Measurements from ENCODE around the gene PTGES3L. TPM values are rescaled to one million over a fixed set of nuclear protein-coding genes. Genes with fewer than 3 reads are reported as not detected.
"Not testable (repeated sequence)": the region's sequence is repeated elsewhere in the genome, so short reads cannot be mapped to it uniquely, and the experiment has no call there.

PTGES3L gene
- total and polyA plus RNA-seq, 8 donors: 0.12 to 1.0 (median 0.29) TPM

GRCh38 chr17:42997984-42998938 is 18.4 kb upstream of the PTGES3L start, which contains the start of gene RPL27:
Gene RPL27 (plus strand): TSS chr17:42998419. CDS start chr17:42998751, 332 bp downstream.
- WGBS, 2 donors: 0 to 1% methylated on average over 49 of the region's 49 CpGs
- Histone ChIP-seq H3K4me1 (peaks cover 11 to 18% (median 14%) of the 10 kb centered on the region in 3 donors), H3K36me3 (peaks cover 0 to 32% (median 17%) of the 10 kb centered on the region in 3 donors), H3K27ac (peak within 1 kb of the TSS; percentile 86 to 91 (median 88)), H3K9me3 (no peaks in the 10 kb centered on the region), H3K4me3 (peak within 1 kb of the TSS; percentile 66 to 84 (median 78)), H3K27me3 (no peaks in the 10 kb centered on the region)
- ATAC-seq (peak; percentile 94 to 97 (median 96)), FAIRE-seq (peak; percentile 97), DNase-seq (peak; percentile 90 to 99 (median 98))
- peak; percentile 83 to 91 (median 88) for TF ChIP-seq CTCF (IDR thresholded peaks at IDR 0.05)
- intact Hi-C loops (cut with DNase I): no loop called here

GRCh38 chr17:42997390-42997983 is 17.6 kb upstream of the PTGES3L start:
- WGBS, 2 donors: 4 to 9% methylated on average over 5 of the region's 5 CpGs
- no peak for TF ChIP-seq CTCF (IDR thresholded peaks at IDR 0.05)
- DNase-seq: no peak
- no peak for FAIRE-seq
- Histone ChIP-seq H3K9me3 (no peaks in the 10 kb centered on the region), H3K4me3 (peak overlapping the region in 2 of 4 donors; percentile 12 to 75), H3K27me3 (no peaks in the 10 kb centered on the region), H3K4me1 (peaks cover 11 to 18% (median 14%) of the 10 kb centered on the region in 3 donors), H3K27ac (peak overlapping the region; percentile 19 to 91 (median 72)), H3K36me3 (peaks cover 0 to 28% (median 11%) of the 10 kb centered on the region in 3 donors)
- intact Hi-C loops (cut with DNase I): no loop called here
- ATAC-seq: peak in 2 of 4 donors; percentile 2

GRCh38 chr17:42993913-42994312 is 14.0 kb upstream of the PTGES3L start:
- DNase-seq: peak in 1 of 6 donors; percentile 2
- intact Hi-C loops (cut with DNase I): not testable (repeated sequence)
- H3K36me3 ChIP-seq: peaks cover 7 to 35% (median 8%) of the 10 kb centered on the region in 3 donors

GRCh38 chr17:42992872-42993271 is 13.0 kb upstream of the PTGES3L start:
- Histone ChIP-seq H3K4me3 (no peak overlapping the region), H3K27me3 (no peaks in the 10 kb centered on the region), H3K36me3 (peaks cover 8 to 44% (median 16%) of the 10 kb centered on the region in 3 donors), H3K9me3 (no peaks in the 10 kb centered on the region), H3K4me1 (peaks cover 5 to 7% (median 5%) of the 10 kb centered on the region in 3 donors), H3K27ac (no peak overlapping the region)
- intact Hi-C loops (cut with DNase I): no loop called here
- ATAC-seq (no peak), DNase-seq (no peak), FAIRE-seq (no peak)
- 68 to 75% methylated on average over 5 of the region's 5 CpGs for WGBS, 2 donors
- no peak for TF ChIP-seq CTCF (IDR thresholded peaks at IDR 0.05)

More at GRCh38 chr17:42993913-42994312, 14.0 kb upstream of the PTGES3L start:
- not testable (repeated sequence) for H3K4me3 ChIP-seq, FAIRE-seq, H3K27ac ChIP-seq, H3K9me3 ChIP-seq, ATAC-seq, H3K27me3 ChIP-seq, H3K4me1 ChIP-seq
- WGBS, 2 donors: 83 to 84% methylated on average over 10 of the region's 10 CpGs

- ATAC-seq (no peak), FAIRE-seq (no peak), DNase-seq (no peak)
- H3K4me1 ChIP-seq: no peaks in the 10 kb centered on the region
- TF ChIP-seq CTCF (IDR thresholded peaks at IDR 0.05): no peak
- H3K4me3 ChIP-seq: no peak overlapping the region
- no peak overlapping the region for H3K27ac ChIP-seq
- H3K27me3 ChIP-seq: no peaks in the 10 kb centered on the region
- intact Hi-C loops (cut with DNase I): no loop called here
- no peaks in the 10 kb centered on the region for H3K9me3 ChIP-seq
- peaks cover 8 to 53% (median 17%) of the 10 kb centered on the region in 3 donors for H3K36me3 ChIP-seq
- WGBS, 2 donors: 92 to 93% methylated on average over 6 of the region's 6 CpGs
Observed at GRCh38 chr17:42991471-42991870, 11.6 kb upstream of the PTGES3L start.
